Heart right ventricle (tissue), 16 donors: Measurements from ENCODE around the gene MYLK. TPM values are rescaled to one million over a fixed set of nuclear protein-coding genes. Genes with fewer than 3 reads are reported as not detected.
"Not testable (repeated sequence)": the region's sequence is repeated elsewhere in the genome, so short reads cannot be mapped to it uniquely, and the experiment has no call there.

Experiments used
- ATAC-seq, 8 donors: fragments of 200-7000 bp; cut with Tn5 transposase; one replicate each; pipeline ENCODE4 v1.9.1; 2020; ENCODE audit warnings: mild to moderate bottlenecking in 8 of 8, moderate library complexity in 8 of 8, moderate number of reproducible peaks in 1 of 8
- DNase-seq, 2 donors: peaks; one replicate each; pipeline ENCODE4 v3.0.0-alpha.2; 2020
- H3K27ac ChIP-seq, 10 donors: fragments of 200-600 bp; sonication (generic) in 2 of 10; one replicate each; pipeline versions ENCODE4 v1.5.0 to v1.8.0; 2020 to 2022; ENCODE audit warnings: mild to moderate bottlenecking in 3 of 10
- H3K27me3 ChIP-seq, 7 donors: fragments of 200-600 bp; one replicate each; pipeline ENCODE4 v1.8.0; 2021 to 2022; ENCODE audit warnings: mild to moderate bottlenecking in 2 of 7
- H3K36me3 ChIP-seq, 9 donors: fragments of 200-600 bp; sonication (generic) in 1 of 9; one replicate each; pipeline versions ENCODE4 v1.5.0 to v1.8.0; 2020 to 2022; ENCODE audit warnings: mild to moderate bottlenecking in 2 of 9
- H3K4me1 ChIP-seq, 9 donors: fragments of 200-600 bp; sonication (generic) in 1 of 9; one replicate each; pipeline versions ENCODE4 v1.5.0 to v1.8.0; 2020 to 2022; ENCODE audit warnings: mild to moderate bottlenecking in 4 of 9
- H3K4me3 ChIP-seq, 10 donors: fragments of 200-600 bp; sonication (generic) in 2 of 10; one replicate each; pipeline versions ENCODE4 v1.5.0 to v1.8.0; 2020 to 2022; ENCODE audit warnings: mild to moderate bottlenecking in 7 of 10, moderate library complexity in 2 of 10
- H3K9me3 ChIP-seq, 11 donors: fragments of 200-600 bp in 10 of 11; sonication (generic) in 2 of 11; one replicate each; pipeline versions ENCODE4 v1.5.0 to v1.8.0; 2013 to 2022; ENCODE audit warnings: mild to moderate bottlenecking in 2 of 11, control low read depth in 1 of 11, moderate library complexity in 1 of 11
- CTCF ChIP-seq, 9 donors: fragments of 200-600 bp; sonication (generic) in 2 of 9; IDR thresholded peaks; one replicate each; pipeline versions ENCODE4 v1.5.0 to v1.8.0; 2021 to 2022; ENCODE audit warnings: antibody characterized with exemption in 9 of 9, mild to moderate bottlenecking in 5 of 9, moderate library complexity in 1 of 9
- WGBS, 2 donors: extraction: QIAGEN DNeasy Blood & Tissue Kit; methylation state at CpG; one replicate each; pipeline ENCODE4 v1.1.7; 2013; ENCODE audit warnings: inconsistent platforms in 1 of 2; 5-methylcytosine and 5-hydroxymethylcytosine counted together
- intact Hi-C, 10 donors: fragments of 100-400 bp; cut with DNase I; formaldehyde crosslinking; loops; one replicate each; pipeline versions ENCODE4 v1.11.1 to v1.14.2; 2022
- polyA plus RNA-seq, 2 donors: library from polyadenylated mRNA; stranded (reverse); fragments of 200-250 nt; gene quantifications; one replicate each; pipeline ENCODE4 v1.2.3, GENCODE V29; 2013
- total RNA-seq, 10 donors: library from RNA; stranded (reverse); fragmentation: NEBNext Ultra II Directional in 3 of 10; extraction: Animal tissue kit (Norgen Biotek cat#: 25700) in 3 of 10; gene quantifications; one replicate each; pipeline versions ENCODE4 v1.2.1 to v1.2.4, GENCODE V29; 2021 to 2023
- donor health status: Arrhythmogenic right ventricular cardiomyopathy.
- donor health status: ischemic (EF 13 %, LVEDD 7.1; RV severe dilation, severe dysfunction).
- donor health status: healthy with polysubstance abuse.
- donor health status: DM: no; HTN: yes; CAD: no.
- donor health status: DM: no; HTN: no; CAD: no.
- donor health status: ischemic (EF 25% LVEDD 6.9; RV normal size, moderate dysfunction).
- donor health status: ischemic (EF 25% LVEDD 5.7; RV mildly dilated, moderate dysfunction).
- donor health status: healthy.
- donor health status: DM: yes; HTN: yes; CAD: no.
- donor health status: Ischemic cardiomyopathy.
- donor health status: ischemic (EF 35%, LVEDD 5.7; RV mildly dilated, moderate dysfunction).
- donor health status: nonischemic (EF 11% LVEDD 7.7; RV severe dilation, severe dysfunction).
- donor health status: DM: yes; HTN: yes; CAD: no.
- donor health status: PGD.
- donor health status: ischemic (EF 29% LVEDD 5.4; RV normal size, mild dysfunction).
- donor health status: nonischemic (EF 23%, LVEDD 6.1; RV moderate dilation, normal function).

MYLK gene
- total and polyA plus RNA-seq, 12 donors: 5.6 to 20.6 (median 11.6) TPM

- TF ChIP-seq CTCF (IDR thresholded peaks at IDR 0.05): no peak
- Histone ChIP-seq H3K27ac (no peak overlapping the region), H3K4me1 (no peaks in the 10 kb centered on the region), H3K36me3 (peaks cover 0 to 5% (median 0%) of the 10 kb centered on the region in 9 donors), H3K27me3 (no peaks in the 10 kb centered on the region), H3K4me3 (no peak overlapping the region), H3K9me3 (no peaks in the 10 kb centered on the region)
- intact Hi-C loops: no loop called here
- WGBS, 2 donors: 79 to 94% methylated on average over 1 of the region's 1 CpG
- ATAC-seq (no peak), DNase-seq (no peak)
Measured at GRCh38 chr3:123602325-123602724, 281.8 kb downstream of the MYLK start.

GRCh38 chr3:123600863-123601262, 283.3 kb downstream of the MYLK start:
- H3K36me3 ChIP-seq, H3K4me1 ChIP-seq, DNase-seq, H3K9me3 ChIP-seq, ATAC-seq, intact Hi-C loops, H3K4me3 ChIP-seq, H3K27ac ChIP-seq, H3K27me3 ChIP-seq: not testable (repeated sequence)

- H3K4me3 ChIP-seq: no peak overlapping the region
- H3K27me3 ChIP-seq: no peaks in the 10 kb centered on the region
- 94 to 95% methylated on average over 4 of the region's 4 CpGs for WGBS, 2 donors
- ATAC-seq (no peak), DNase-seq (no peak)
- H3K9me3 ChIP-seq: no peaks in the 10 kb centered on the region
- peaks cover 0 to 3% (median 0%) of the 10 kb centered on the region in 9 donors for H3K36me3 ChIP-seq
- peaks cover 0 to 5% (median 0%) of the 10 kb centered on the region in 9 donors for H3K4me1 ChIP-seq
- intact Hi-C loops: no loop called here
- no peak for TF ChIP-seq CTCF (IDR thresholded peaks at IDR 0.05)
- no peak overlapping the region for H3K27ac ChIP-seq
Measured at GRCh38 chr3:123597561-123597960, 286.6 kb downstream of the MYLK start.

GRCh38 chr3:123595396-123596180, 288.5 kb downstream of the MYLK start:
- intact Hi-C loops: no loop called here
- Histone ChIP-seq H3K27me3 (no peaks in the 10 kb centered on the region), H3K27ac (no peak overlapping the region), H3K9me3 (peaks cover 0 to 9% (median 0%) of the 10 kb centered on the region in 11 donors), H3K4me3 (no peak overlapping the region), H3K36me3 (peaks cover 0 to 3% (median 0%) of the 10 kb centered on the region in 9 donors), H3K4me1 (peaks cover 0 to 5% (median 0%) of the 10 kb centered on the region in 9 donors)
- 59 to 62% methylated on average over 5 of the region's 5 CpGs for WGBS, 2 donors
- no peak for ATAC-seq
- no peak for TF ChIP-seq CTCF (IDR thresholded peaks at IDR 0.05)
- no peak for DNase-seq

GRCh38 chr3:123593381-123593780, 290.8 kb downstream of the MYLK start:
- no peak for TF ChIP-seq CTCF (IDR thresholded peaks at IDR 0.05)
- Histone ChIP-seq H3K27me3 (no peaks in the 10 kb centered on the region), H3K36me3 (no peaks in the 10 kb centered on the region), H3K27ac (no peak overlapping the region), H3K4me1 (peaks cover 0 to 5% (median 0%) of the 10 kb centered on the region in 9 donors), H3K4me3 (no peak overlapping the region), H3K9me3 (peaks cover 0 to 14% (median 0%) of the 10 kb centered on the region in 11 donors)
- WGBS, 2 donors: 97 to 100% methylated on average over 3 of the region's 3 CpGs
- no peak for ATAC-seq
- DNase-seq: no peak
- intact Hi-C loops: no loop called here
